Measurements from ENCODE around the gene SAE1.
"Not testable (repeated sequence)": the region's sequence is repeated elsewhere in the genome, so short reads cannot be mapped to it uniquely, and the experiment has no call there.

Gene SAE1

DNA sequence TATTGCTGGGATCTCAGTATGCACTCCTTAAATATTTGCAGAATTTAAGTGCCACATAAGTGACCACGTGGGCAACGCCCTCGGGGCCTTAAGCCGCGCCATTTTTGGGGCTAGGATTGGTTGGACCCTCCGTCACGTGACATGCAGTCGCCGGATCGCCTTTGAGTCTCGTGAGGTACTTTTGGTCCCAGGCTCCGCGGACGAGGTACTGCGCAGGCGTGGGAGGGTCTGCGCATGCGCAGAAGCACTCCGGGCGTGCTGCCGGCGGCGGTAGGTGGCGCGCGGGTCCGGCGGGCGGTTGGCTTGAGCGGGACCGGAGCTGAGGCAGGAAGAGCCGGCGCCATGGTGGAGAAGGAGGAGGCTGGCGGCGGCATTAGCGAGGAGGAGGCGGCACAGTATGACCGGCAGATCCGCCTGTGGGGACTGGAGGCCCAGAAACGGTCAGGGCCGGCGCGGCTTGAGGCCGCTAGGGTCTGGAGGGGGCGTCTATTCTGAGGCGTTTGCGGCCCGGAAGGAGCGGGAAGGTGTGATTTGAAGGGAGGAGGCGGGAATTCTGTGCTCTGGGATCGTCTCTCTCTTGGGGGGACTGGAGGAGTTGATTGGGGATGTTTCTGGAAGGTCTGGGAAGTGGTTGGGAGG, at the start of gene SAE1:
SAE1 (plus strand) TSS at position 247 of the 639 bp plus-strand sequence; CDS start at position 343, 96 bp downstream.
- DNase-seq (ENCODE audit: low read depth) = peak; percentile 99

DNA sequence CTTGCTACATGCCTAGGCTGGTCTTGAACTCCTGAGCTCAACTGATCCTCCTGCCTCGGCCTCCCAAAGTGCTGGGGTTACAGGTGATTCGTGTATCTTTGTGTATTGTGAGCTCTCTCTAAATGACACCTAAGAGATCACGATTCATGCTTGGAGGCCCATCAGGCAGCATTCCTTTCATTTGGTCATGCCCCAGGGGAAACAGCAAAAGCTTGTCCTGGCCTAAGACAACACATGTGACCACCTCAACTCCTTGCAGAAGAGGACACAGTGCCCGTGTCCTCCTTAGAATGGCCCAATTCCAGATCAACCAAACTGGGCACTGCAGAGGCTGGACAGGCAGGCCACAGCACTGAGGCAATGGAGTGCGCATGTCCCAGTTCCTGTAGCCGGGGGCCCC, 49.5 kb upstream of the SAE1 start:
- no peak for DNase-seq (ENCODE audit: low read depth)

DNA sequence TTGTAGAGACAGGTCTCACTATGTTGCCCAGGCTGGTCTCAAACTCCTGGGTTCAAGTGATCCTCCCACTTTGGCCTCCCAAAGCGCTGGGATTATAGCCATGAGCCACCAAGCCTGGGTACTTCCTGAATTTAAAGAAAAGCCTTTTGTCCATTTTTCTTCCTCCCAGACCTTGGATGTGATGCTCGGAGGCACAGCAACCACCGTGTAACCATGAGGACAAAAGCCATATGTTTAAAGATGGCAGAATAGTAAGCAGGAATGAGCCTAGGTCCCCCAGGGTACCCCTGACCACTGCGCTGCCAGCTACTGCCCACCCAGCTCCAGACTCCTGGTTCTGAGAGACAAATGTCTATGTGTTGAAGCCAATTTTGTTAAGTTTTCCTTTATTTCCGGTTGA, 48.1 kb upstream of the SAE1 start:
- DNase-seq (ENCODE audit: low read depth) = no peak

DNA sequence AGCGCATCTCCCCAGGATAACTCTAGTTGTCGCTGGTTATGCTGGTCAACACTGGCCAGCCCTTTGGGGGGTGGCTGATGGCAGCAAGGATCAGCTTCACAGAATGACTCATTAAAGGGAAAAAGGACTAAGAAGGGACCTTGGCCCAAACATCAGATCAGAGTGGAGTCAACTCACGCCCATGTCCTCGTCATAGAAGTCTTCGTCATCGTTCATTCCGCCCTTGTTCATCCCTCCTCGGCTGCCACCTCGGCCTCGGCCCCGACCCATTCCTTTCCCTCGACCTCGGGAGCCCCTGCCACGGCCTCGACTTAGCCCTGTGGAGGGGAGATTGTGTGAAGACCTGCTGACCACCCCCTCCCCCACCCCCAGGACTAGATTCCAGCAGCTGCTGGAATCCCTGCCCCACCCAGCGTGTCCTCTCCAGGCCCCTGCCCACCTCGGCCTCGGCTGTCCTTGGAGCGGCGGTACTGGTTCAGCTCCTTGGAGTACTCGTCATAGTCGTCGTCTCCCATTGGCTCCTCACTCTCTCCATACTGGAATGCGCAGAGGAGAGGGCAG, 45.7 kb upstream of the SAE1 start:
- no peak for DNase-seq (ENCODE audit: low read depth)

GRCh38 chr19:47086280-47086679, 44.4 kb upstream of the SAE1 start:
- DNase-seq (ENCODE audit: low read depth) = no peak

- no peak for DNase-seq (ENCODE audit: low read depth)
Observed at GRCh38 chr19:47089767-47090350, 40.8 kb upstream of the SAE1 start.

DNA sequence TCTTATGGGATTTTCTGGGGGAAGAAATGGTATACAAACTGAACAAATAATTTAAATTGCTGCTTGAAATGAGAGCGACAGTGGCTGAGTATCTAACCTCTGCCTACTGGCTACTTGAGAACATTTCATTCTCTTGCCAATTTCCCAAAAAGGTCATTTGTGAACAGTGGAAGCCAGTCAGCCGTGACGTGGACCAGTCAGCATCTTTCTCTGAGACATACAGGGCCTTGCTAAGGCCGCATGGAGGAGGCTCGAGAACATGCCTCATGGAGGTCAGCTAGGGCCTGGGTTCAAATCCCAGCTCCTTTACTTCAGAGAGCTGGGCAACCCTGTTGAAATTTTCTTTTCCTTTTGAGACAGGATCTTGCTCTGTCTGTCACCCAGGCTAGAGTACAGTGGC, 37.4 kb upstream of the SAE1 start:
- no peak for DNase-seq (ENCODE audit: low read depth)

DNA sequence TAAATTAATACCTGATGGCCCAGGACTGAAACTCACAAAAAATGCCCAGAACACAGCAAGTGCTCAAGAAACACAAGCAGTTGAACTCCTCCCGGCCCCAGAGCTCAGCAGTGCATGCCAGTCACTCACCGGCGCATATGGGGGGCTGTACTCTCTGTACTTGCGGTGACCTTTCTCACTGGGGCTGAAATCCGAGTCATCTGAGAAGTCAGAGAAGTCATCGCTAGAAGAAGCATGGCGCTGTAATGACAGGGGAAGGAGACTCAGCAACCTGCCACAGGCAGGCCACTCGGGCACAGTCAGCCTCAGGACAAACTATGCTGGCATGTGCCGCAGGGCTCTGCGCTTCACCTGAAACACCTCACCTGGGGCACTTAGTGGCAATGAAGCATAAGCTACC, 36.8 kb upstream of the SAE1 start:
- DNase-seq (ENCODE audit: low read depth) = no peak

GRCh38 chr19:47094557-47095475, 35.8 kb upstream of the SAE1 start:
- DNase-seq (ENCODE audit: low read depth) = no peak

GRCh38 chr19:47095476-47096099, 35.0 kb upstream of the SAE1 start:
- no peak for DNase-seq (ENCODE audit: low read depth)

DNA sequence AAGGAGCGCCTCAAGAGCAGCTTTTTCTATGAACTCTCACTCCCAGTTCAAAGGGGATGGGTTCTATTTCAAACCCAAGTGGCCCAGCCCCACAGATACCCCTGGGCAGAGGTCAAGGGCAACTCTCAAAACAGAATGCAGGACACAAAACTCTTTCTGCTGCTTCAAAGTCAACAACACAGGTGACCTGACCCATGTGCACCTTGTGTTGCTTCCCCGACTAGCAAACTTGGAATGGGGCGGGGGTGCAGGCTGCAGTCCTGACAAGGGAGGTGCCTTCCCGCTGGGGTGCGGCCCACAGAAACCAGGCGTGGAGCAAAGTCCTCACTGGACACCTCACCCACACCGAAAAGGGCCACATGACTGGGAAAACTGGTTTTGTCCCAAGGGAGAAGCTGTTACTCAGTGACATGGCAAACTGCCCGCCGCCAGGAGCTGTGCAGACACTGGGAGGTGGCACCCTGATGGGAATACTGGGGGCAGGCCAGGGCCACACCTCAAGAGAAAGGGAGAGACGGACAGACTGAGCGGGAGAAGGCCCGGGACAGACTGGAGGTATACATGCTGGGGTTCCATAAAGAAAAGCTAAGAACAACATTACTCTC, 34.4 kb upstream of the SAE1 start:
- no peak for DNase-seq (ENCODE audit: low read depth)

GRCh38 chr19:47096721-47097120, 33.9 kb upstream of the SAE1 start:
- DNase-seq (ENCODE audit: low read depth) = no peak

DNA sequence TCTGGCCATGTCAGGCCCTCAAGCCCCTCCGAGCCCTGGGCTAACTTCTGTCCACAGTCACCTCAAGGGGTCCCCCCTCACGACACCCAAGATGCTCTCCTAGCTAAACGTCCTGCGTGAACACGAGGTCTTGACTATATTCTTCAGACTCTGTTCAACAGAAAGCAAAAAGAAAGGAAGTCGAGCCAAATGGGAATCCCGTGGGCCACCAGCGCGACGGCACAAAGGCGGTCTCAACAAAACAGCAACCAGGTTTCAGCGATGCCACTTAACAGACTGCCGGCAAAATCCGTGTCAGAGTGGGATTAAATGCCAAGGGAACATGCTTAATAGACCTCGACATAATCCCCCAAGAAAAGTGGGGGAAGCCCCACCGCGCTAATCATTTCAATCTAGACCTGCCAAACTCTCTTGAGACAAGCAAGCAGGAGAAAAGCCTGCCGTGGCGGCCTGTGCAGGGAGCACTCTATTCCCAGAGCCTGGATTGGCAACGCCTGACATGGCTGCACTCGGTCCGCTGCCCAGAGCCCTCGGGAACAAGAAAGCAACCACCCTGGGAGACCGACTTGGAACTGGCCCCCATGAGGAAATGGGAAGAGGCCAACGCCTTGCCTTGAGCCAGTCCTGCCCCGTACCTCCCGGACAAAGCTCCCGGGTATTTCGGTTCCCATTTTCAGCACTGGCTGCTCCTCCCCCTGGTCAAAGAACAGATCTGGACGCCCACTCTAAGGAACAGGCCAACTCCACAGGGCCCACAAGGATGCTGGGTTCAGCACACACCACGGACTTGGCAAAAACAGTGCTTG, 33.0 kb upstream of the SAE1 start:
- DNase-seq (ENCODE audit: low read depth) = no peak

DNA sequence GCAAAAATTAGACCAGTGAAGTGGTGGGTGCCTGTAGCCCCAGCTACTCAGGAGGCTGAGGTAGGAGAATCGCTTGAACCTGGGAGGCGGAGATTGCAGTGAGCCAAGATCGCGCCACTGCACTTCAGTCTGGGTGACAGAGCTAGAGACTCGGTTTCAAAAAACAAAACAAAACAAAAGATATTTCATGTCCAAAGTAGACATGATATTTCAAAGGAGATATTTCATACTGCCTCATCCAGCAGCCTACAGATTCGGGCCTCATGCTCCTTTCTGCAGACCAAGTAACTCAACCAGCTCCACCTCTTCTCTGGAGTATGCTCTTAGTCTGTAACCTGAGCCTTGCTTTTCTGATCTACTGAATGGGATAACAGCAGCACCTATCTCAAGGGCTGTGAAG, 32.0 kb upstream of the SAE1 start:
- DNase-seq (ENCODE audit: low read depth) = no peak

- DNase-seq (ENCODE audit: low read depth) = no peak
Observed at GRCh38 chr19:47099576-47100050, 31.0 kb upstream of the SAE1 start.

DNA sequence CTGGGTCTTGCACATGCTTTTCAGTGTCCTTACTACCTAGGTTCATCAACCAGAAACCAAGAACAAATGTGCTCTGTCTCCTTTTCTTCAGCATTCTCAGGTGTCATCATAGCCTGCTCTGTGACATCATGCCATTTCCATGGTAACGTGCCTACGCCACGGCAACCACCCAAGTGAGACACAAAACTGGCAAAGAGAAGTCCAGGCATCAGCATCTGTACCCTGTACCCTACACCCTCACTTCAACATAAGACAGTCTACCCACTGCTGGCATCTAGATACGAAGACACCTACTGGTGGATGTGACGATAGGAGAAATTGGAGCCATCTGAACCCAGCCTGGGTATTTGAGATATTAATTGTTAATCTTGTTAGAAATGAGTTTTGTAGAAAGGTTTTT, 30.3 kb upstream of the SAE1 start:
- no peak for DNase-seq (ENCODE audit: low read depth)

DNA sequence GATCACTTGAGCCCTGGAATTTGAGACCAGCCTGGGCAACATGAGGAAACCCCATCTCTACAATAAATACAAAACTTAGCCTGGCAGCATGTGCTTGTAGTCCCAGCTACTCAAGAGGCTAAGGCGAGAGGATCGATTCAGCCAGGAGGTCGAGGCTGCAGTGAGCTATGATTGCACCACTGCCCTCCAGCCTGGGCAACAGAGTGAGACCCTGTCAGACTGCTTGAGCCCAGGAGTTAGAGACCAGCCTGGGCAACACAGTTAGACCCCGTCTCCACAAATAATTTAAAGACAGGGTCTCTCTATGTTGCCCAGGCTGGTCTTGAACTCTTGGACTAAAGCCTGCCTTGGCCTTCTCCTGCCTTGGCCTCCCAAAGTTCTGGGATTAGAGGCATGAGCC, 29.5 kb upstream of the SAE1 start:
- DNase-seq (ENCODE audit: low read depth) = not testable (repeated sequence)

- no peak for DNase-seq (ENCODE audit: low read depth)
Observed at GRCh38 chr19:47102346-47103060, 28.1 kb upstream of the SAE1 start.

DNA sequence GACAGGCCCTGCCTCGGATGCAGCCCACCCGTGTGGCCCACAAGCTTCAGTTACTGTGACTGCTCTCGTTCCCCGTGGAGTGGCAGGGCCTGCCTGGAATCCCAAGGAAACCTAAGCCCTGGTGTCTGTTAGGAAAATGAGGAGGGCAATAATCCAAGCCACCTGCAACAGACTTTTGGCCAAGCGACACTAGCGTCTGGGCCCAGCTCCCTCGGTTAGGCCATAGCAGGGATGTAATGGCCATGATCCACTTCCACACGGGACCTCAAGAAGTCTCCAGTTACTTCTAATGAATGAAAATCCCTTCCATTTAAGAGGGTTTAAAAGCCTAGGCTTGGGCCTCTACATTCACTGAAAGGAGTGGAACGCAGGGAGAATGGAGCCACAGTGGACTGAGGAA, 26.0 kb upstream of the SAE1 start:
- DNase-seq (ENCODE audit: low read depth) = no peak

GRCh38 chr19:47105874-47106273, 24.8 kb upstream of the SAE1 start:
- no peak for DNase-seq (ENCODE audit: low read depth)
